H1 (cell line): ENCODE data around the gene PRIMA1. TPM values are rescaled to one million over a fixed set of nuclear protein-coding genes. Genes with fewer than 3 reads are reported as not detected.

ENCODE experiments used
- CHD7 ChIP-seq: fragments of 300-600 bp; sonication (generic); IDR thresholded peaks from 2 replicates; pipeline ENCODE4 v1.7.1; 2012; ENCODE audit warnings: low read length, moderate library complexity, mild to moderate bottlenecking, inconsistent platforms; ENCODE audit not compliant: insufficient replicate concordance
- polyA plus RNA-seq, 7 experiments: library from polyadenylated mRNA; depleted of rRNA in 3 of 7; stranded (reverse) in 5 of 7; unstranded in 2 of 7; fragments of >200 nt in 5 of 7; fragments of 200-250 nt in 2 of 7; gene quantifications; 1 replicate in 5 of 7; 2 replicates in 1 of 7; 4 replicates in 1 of 7; pipeline versions ENCODE4 v1.2.1 to v1.2.3, GENCODE V29; 2011 to 2013; ENCODE audit warnings: missing spikeins in 2 of 7, mixed read lengths in 2 of 7
- total RNA-seq: library from RNA; stranded (reverse); fragmentation: NEBNext Ultra II Directional; extraction: Animal tissue kit (Norgen Biotek cat#: 25700); gene quantifications from 2 replicates; pipeline ENCODE4 v1.2.1, GENCODE V29; 2021

Gene PRIMA1
- total and polyA plus RNA-seq, 2 of the 8 experiments (the other 6 are each of a cell fraction or from before 2014, with no cell fraction given), result 2.8 to 4.5 TPM

GRCh38 chr14:93765970-93766369 is 22.3 kb downstream of the PRIMA1 start (continued):
- peak; percentile 71 for TF ChIP-seq CHD7
